Endothelial cell of umbilical vein (primary cell): Measurements from ENCODE around the gene ENPP3.

ENCODE experiments used
- CTCF ChIP-seq, 2 donors: IDR thresholded peaks; 1 replicate in 1 of 2; 2 replicates in 1 of 2; pipeline ENCODE4 v1.5.1; 2011; ENCODE audit warnings: low read length in 2 of 2, mild to moderate bottlenecking in 2 of 2, moderate library complexity in 2 of 2, control low read depth in 1 of 2, inconsistent platforms in 1 of 2, low read depth in 1 of 2; ENCODE audit not compliant: insufficient read depth in 1 of 2; ENCODE audit errors: extremely low read depth in 1 of 2
- EZH2 ChIP-seq: IDR thresholded peaks from 2 replicates; pipeline ENCODE4 v1.6.1; 2012; ENCODE audit warnings: borderline replicate concordance, low read depth, mild to moderate bottlenecking, moderate library complexity, low read length, inconsistent platforms; ENCODE audit not compliant: severe bottlenecking
- FOS ChIP-seq: IDR thresholded peaks from 2 replicates; pipeline ENCODE4 v1.6.1; 2011; ENCODE audit warnings: mild to moderate bottlenecking, low read length, moderate library complexity, borderline replicate concordance; ENCODE audit not compliant: insufficient read depth
- GATA2 ChIP-seq: IDR thresholded peaks from 2 replicates; pipeline ENCODE4 v1.7.0; 2011; ENCODE audit warnings: low read depth, mild to moderate bottlenecking, moderate library complexity, mixed read lengths, low read length; ENCODE audit not compliant: insufficient read length, insufficient read depth
- JUN ChIP-seq: IDR thresholded peaks from 2 replicates; pipeline ENCODE4 v1.6.1; 2011; ENCODE audit warnings: borderline replicate concordance, low read depth; ENCODE audit not compliant: insufficient read length, insufficient read depth
- MAX ChIP-seq: IDR thresholded peaks from 2 replicates; pipeline ENCODE4 v1.6.1; 2011; ENCODE audit not compliant: insufficient read depth, insufficient read length
- POLR2A ChIP-seq: IDR thresholded peaks from 2 replicates; pipeline ENCODE4 v1.6.1; 2012; ENCODE audit warnings: low read depth, mild to moderate bottlenecking, control low read depth, low read length
- POLR2AphosphoS5 ChIP-seq: IDR thresholded peaks from 2 replicates; pipeline ENCODE4 v1.6.1; 2012; ENCODE audit warnings: low read depth, mild to moderate bottlenecking, control low read depth, low read length, moderate library complexity; ENCODE audit not compliant: insufficient read depth

- TF ChIP-seq POLR2AphosphoS5 (no peak), MAX (no peak), FOS (no peak), POLR2A (no peak), CTCF (IDR thresholded peaks at IDR 0.05; ENCODE audit: extremely low read depth in 1 of 2, insufficient read depth in 1 of 2, low read depth in 1 of 2, low read length in 2 of 2) (no peak), EZH2 (no peak), JUN (no peak), GATA2 (no peak)
These were observed 20.1 kb downstream of the ENPP3 start for GRCh38 chr6:131657222-131657621.
